ENCODE measurements around the gene RBMY1D.
"Not testable (repeated sequence)": the region's sequence is repeated elsewhere in the genome, so short reads cannot be mapped to it uniquely, and the experiment has no call there.

Gene RBMY1D
- long read RNA-seq, donor 1, result 0 reads
- long read RNA-seq, donor 2, result 0 reads
- long read RNA-seq, donor 3, result 0 reads
- long read RNA-seq, donor 4, result 0 reads
- long read RNA-seq, donor 5, result 0 reads
- long read RNA-seq, donor 6, result 0 reads
- long read RNA-seq, donor 7, result 0 reads
- long read RNA-seq, donor 8, result 0 reads

DNA sequence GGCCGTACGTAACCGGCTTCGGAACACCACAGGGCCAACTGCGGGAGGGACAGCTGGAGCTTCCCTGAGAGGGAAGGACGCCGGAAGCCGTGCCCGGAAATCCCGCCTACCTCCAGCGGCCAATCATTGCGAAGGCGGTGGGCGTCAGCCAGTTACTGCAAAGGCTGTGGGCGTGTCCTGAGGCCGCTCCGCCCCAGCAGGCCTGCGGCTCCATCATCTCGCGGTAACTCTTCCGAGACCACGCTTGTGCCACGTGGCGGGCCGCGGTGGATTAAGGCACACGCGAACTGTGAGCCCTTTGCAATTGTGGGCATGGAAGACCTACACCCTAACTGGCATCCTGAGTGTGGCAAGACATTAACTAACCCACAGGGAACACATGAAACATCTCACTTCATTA lies at the start of gene RBMY1D:
TSS of gene RBMY1D (minus strand) at position 101 of the 400 bp plus-strand sequence. CDS start 2,013 bp downstream, outside the sequence.
- DNase-seq, result not testable (repeated sequence)

DNA sequence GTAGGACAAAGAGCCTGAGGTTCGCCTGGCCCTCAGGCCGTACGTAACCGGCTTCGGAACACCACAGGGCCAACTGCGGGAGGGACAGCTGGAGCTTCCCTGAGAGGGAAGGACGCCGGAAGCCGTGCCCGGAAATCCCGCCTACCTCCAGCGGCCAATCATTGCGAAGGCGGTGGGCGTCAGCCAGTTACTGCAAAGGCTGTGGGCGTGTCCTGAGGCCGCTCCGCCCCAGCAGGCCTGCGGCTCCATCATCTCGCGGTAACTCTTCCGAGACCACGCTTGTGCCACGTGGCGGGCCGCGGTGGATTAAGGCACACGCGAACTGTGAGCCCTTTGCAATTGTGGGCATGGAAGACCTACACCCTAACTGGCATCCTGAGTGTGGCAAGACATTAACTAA lies 23.6 kb upstream of the RBMY1D start, which contains the start of gene RBMY1E:
TSS of gene RBMY1E (minus strand) at position 101 of the 400 bp plus-strand sequence. CDS start 1,978 bp downstream, outside the sequence.
- DNase-seq, result not testable (repeated sequence)

DNA sequence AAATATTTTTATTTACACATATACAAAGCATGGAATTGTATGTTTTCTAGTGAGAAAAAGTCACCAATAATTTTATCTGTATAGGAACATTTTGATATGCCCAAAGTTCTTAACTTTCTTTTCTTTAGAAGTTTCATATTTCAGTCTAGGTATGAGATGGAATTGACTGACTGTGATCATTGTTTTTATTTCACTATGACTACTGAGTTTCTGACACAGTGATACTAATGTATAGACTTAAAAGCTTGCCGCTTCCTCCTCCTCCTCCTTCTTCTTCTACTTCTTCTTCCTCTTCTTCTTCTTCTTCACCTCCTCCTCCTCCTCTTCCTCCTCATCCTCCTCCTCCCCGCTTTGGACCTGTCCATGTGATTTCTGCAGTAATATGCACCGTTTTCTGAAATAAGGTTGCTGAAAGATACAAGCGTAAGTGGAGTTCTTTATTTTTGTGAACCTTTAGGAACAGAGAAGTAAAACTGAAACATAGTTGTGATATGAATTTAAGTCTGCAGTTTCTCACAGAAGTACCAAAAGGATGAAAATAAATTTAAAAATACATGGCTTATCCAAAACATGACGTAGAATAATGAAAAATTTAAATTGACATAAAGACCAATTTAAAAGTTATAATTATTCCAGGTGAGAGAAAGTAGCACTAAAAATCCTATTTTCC lies 24.8 kb downstream of the RBMY1D start:
- not testable (repeated sequence) for DNase-seq

DNA sequence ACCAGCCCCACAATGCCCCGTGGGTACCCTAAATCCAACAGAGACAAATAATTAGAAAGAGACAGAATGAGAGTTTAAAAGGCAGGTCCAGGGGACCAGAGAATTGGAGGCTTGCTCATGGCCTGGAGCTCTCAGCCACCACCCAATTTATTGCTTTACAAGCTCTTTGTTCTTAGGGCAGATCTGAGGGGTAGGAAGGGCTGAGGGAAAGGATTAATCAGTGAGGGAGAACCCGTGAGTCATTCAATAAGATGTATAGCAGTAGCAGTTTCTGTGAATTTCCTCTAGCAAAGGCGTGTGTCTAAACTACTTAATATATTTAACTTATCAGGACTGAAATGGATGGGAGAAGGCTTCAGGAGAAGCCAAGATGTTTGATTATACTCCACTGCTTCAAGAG lies 48.8 kb downstream of the RBMY1D start:
- DNase-seq, result no peak

DNA sequence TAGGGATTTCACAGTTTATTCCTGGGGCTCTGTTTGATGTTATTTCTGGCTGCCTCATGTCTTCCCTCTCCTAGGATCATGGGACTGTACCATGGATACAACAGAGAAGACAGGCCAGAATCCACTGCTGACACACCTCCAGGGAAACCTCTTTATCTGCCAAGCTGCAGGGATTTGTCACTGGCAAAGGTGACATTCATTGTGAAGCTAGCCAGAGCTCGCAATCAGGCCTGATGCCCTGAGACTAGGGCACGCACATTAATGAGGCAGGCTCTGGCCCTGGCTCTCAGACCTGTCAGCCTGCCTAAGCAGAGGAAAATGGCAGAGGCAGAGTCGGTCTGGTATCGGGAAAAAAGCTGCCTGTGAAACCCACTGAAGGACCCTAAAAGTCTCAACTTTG lies 52.2 kb downstream of the RBMY1D start:
- DNase-seq, result no peak

DNA sequence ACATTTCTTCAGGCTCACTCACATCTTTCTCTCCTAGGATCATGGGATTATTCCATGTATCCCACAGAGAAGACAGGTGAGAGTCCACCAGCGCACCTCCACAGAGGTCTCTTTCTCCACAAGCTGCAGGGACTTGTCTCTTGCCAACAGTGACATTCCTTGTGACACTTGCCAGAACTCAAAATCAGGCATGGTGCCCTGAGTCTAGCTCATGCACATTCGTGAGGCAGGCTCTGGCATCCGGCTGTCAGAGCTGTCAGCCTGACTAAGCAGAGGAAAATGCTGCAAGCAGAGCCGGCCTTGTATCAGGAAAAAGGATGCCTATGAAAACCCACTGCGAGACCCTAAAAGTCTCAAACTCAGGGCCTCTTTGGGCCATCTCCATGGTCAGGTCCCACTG lies 54.8 kb downstream of the RBMY1D start:
- no peak for DNase-seq

DNA sequence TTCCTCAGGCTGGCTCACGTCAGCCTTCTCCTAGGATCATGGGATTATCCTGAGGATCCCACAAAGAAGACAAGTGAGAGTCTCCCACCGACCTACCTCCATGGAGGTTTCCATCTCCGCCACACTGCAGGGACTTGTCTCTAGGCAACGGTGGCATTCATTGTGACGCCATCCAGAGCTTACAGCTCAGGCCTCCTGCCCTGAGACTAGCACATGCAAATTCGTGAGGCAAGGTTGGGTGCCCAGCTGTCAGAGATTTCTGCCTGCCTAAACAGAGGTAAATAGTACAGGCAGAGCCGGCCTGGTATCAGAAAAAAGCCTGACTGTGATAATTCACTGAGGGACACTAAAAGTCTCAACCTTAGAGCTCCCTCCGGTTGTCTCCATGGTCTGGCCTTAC lies 58.0 kb downstream of the RBMY1D start:
- no peak for DNase-seq

DNA sequence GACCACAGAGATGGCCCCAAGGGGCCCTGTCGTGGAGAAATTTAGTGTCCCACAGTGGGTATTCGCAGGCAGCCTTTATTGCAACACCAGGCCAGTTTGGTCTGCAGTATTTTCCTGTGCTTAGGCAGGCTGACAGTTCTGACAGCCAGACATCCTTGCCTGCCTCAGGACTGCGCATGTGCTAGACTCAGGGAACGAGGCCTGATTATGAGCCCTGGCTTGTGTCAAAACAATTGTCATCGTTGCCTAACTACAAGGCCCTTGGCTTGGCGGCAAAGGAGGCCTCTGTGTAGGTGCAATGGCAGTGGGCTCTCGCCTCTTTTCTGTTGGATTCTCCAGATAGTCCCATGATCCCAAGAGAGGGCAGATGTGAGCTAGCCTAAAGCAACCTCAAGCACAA lies 59.3 kb downstream of the RBMY1D start:
- no peak for DNase-seq
